NB4 (cell line): ENCODE results near the gene PI3.

Source experiments
- CTCF ChIP-seq: IDR thresholded peaks from one replicate; pipeline ENCODE4 v1.5.1; 2012; ENCODE audit warnings: low read depth, low read length
- MAX ChIP-seq: IDR thresholded peaks from 2 replicates; pipeline ENCODE4 v1.6.1; 2011; ENCODE audit warnings: low read depth, low read length
- POLR2A ChIP-seq: IDR thresholded peaks from 2 replicates; pipeline ENCODE4 v1.6.1; 2011; ENCODE audit warnings: mild to moderate bottlenecking; ENCODE audit not compliant: insufficient read length; ENCODE audit errors: extremely low read depth

- no peak for TF ChIP-seq CTCF
- no peak for TF ChIP-seq POLR2A
- TF ChIP-seq MAX: no peak
These were observed 37.1 kb downstream of the PI3 start for GRCh38 chr20:45211569-45212474.
